SHP77 (cell line): Measurements from ENCODE around the gene MANBA.
A peak's percentile ranks its signal among the peaks of the same experiment; 100 is the strongest.

ENCODE experiments used
- DNase-seq, 2 experiments: peaks; one replicate each; lab custom pipeline; 2025; lab: John Stamatoyannopoulos, UW

MANBA gene

GRCh38 chr4:102760645-102761295 is at the start of gene MANBA:
Gene MANBA (minus strand): TSS chr4:102760968. CDS start chr4:102760894, 74 bp downstream.
- DNase-seq, result peak; percentile 26 to 72

- no peak for DNase-seq
Measured at GRCh38 chr4:102809691-102810090, 48.9 kb upstream of the MANBA start.

GRCh38 chr4:102809190-102809589 is 48.4 kb upstream of the MANBA start:
- no peak for DNase-seq

- DNase-seq, result no peak
Measured at GRCh38 chr4:102808009-102808408, 47.2 kb upstream of the MANBA start.

GRCh38 chr4:102807345-102807744 is 46.6 kb upstream of the MANBA start:
- no peak for DNase-seq

- no peak for DNase-seq
Measured at GRCh38 chr4:102799816-102800215, 39.0 kb upstream of the MANBA start.

GRCh38 chr4:102794999-102795398 is 34.2 kb upstream of the MANBA start:
- no peak for DNase-seq

- no peak for DNase-seq
Measured at GRCh38 chr4:102792361-102792936, 31.7 kb upstream of the MANBA start.

- DNase-seq, result no peak
Measured at GRCh38 chr4:102791318-102791835, 30.6 kb upstream of the MANBA start.

- no peak for DNase-seq
Measured at GRCh38 chr4:102789317-102789717, 28.5 kb upstream of the MANBA start.

- no peak for DNase-seq
Measured at GRCh38 chr4:102787944-102788343, 27.2 kb upstream of the MANBA start.

- DNase-seq, result no peak
Measured at GRCh38 chr4:102787096-102787881, 26.5 kb upstream of the MANBA start.

GRCh38 chr4:102786279-102786678 is 25.5 kb upstream of the MANBA start:
- DNase-seq, result no peak

GRCh38 chr4:102783006-102783405 is 22.2 kb upstream of the MANBA start:
- DNase-seq, result no peak

GRCh38 chr4:102781570-102781969 is 20.8 kb upstream of the MANBA start:
- no peak for DNase-seq

GRCh38 chr4:102780476-102781144 is 19.8 kb upstream of the MANBA start:
- DNase-seq, result peak; percentile 18 to 27

GRCh38 chr4:102779204-102779603 is 18.4 kb upstream of the MANBA start:
- no peak for DNase-seq

- peak; percentile 41 to 64 for DNase-seq
Measured at GRCh38 chr4:102778720-102779119, 18.0 kb upstream of the MANBA start.

- no peak for DNase-seq
Measured at GRCh38 chr4:102775805-102776204, 15.0 kb upstream of the MANBA start.

- no peak for DNase-seq
Measured at GRCh38 chr4:102774254-102774653, 13.5 kb upstream of the MANBA start.

- DNase-seq, result no peak
Measured at GRCh38 chr4:102772738-102773340, 12.1 kb upstream of the MANBA start.

- no peak for DNase-seq
Measured at GRCh38 chr4:102764901-102765300, 4.1 kb upstream of the MANBA start.
